Chondrocyte (in vitro differentiated cells): ENCODE measurements around the gene CCDC188. TPM values are rescaled to one million over a fixed set of nuclear protein-coding genes. Genes with fewer than 3 reads are reported as not detected.
"Not testable (repeated sequence)": the region's sequence is repeated elsewhere in the genome, so short reads cannot be mapped to it uniquely, and the experiment has no call there.

Experiments
- DNase-seq: peaks from one replicate; pipeline ENCODE4 v3.0.0; 2021; ENCODE audit warnings: mixed read lengths, low spot score
- H3K27ac Mint-ChIP-seq: one replicate; pipeline ENCODE4 v1.8.0; 2021; ENCODE audit warnings: mild to moderate bottlenecking, moderate library complexity, mixed read lengths; ENCODE audit not compliant: unreplicated experiment
- H3K27me3 Mint-ChIP-seq: 2 replicates; pipeline ENCODE4 v1.8.0; 2021; ENCODE audit warnings: low read depth, mixed read lengths
- H3K36me3 Mint-ChIP-seq: 2 replicates; pipeline ENCODE4 v1.8.0; 2021; ENCODE audit warnings: low read depth, mixed read lengths
- H3K4me1 Mint-ChIP-seq: 2 replicates; pipeline ENCODE4 v1.8.0; 2021; ENCODE audit warnings: low read depth, mild to moderate bottlenecking, mixed read lengths
- H3K4me3 Mint-ChIP-seq: one replicate; pipeline ENCODE4 v1.8.0; 2021; ENCODE audit warnings: mild to moderate bottlenecking, moderate library complexity, mixed read lengths; ENCODE audit not compliant: unreplicated experiment
- H3K9me3 Mint-ChIP-seq: 2 replicates; pipeline ENCODE4 v1.8.0; 2021; ENCODE audit warnings: low read depth, mixed read lengths
- CTCF ChIP-seq: fragments of 200-600 bp; sonication (generic); IDR thresholded peaks from 2 replicates; pipeline ENCODE4 v1.5.0; 2021; ENCODE audit warnings: antibody characterized with exemption, mild to moderate bottlenecking, moderate library complexity
- total RNA-seq: library from RNA; stranded (reverse); gene quantifications from 3 replicates; pipeline ENCODE4 v1.2.1, GENCODE V29; 2021

Gene CCDC188
- total RNA-seq, 1 donor from 2014 or later, result 5.3 TPM

DNA sequence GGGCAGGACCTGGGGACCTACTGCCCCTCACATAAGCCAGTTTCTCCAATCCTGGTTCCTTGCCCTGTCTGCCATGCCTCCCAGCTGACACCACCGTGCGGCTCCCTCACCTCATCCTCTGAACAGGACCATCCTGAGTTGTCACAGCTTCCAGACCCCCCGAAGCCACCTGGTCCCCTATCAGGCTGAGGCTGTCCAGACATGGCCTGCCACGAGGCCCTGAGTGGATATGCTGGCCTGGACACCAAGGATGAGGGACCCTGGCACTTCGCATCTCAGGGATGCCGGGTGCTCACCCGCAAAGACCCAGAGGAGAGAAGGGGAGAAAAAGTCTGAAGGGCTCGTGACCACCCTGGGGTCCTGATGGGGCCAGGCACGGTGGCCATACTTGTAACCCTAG, 15.8 kb upstream of the CCDC188 start:
- TF ChIP-seq CTCF, result no peak
- no peak for DNase-seq
- H3K9me3 Mint-ChIP-seq, result no peaks in the 10 kb centered on the region
- H3K36me3 Mint-ChIP-seq, result no peaks in the 10 kb centered on the region
- H3K27ac Mint-ChIP-seq, result no peak overlapping the region
- no peak overlapping the region for H3K4me3 Mint-ChIP-seq
- no peaks in the 10 kb centered on the region for H3K4me1 Mint-ChIP-seq
- no peaks in the 10 kb centered on the region for H3K27me3 Mint-ChIP-seq

DNA sequence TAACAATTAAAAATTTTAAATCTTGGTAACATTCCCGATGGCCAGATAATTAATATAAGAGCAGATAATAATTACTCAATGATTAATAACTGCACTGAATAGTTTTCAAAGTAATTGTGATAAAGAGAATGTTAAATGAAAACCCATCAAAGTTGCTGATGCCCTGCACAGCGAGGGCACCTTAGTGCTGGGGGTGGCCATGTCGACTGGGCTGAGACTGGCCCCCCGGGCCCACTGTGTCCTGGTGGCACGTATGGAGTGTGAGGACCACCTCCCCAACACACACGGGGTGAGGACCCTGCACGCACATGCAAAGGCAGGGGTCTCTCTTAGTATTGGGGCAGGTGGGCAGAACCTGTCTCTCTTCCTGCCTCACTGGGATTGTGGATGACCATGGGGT, 15.1 kb upstream of the CCDC188 start:
- TF ChIP-seq CTCF, result no peak
- Mint-ChIP-seq H3K9me3 (no peaks in the 10 kb centered on the region), H3K4me1 (no peaks in the 10 kb centered on the region), H3K27ac (no peak overlapping the region), H3K4me3 (no peak overlapping the region), H3K27me3 (no peaks in the 10 kb centered on the region), H3K36me3 (no peaks in the 10 kb centered on the region)
- DNase-seq, result no peak

- no peak for DNase-seq
- Mint-ChIP-seq H3K4me3 (no peak overlapping the region), H3K36me3 (no peaks in the 10 kb centered on the region), H3K4me1 (no peaks in the 10 kb centered on the region), H3K27ac (no peak overlapping the region), H3K9me3 (no peaks in the 10 kb centered on the region), H3K27me3 (no peaks in the 10 kb centered on the region)
- TF ChIP-seq CTCF, result no peak
Observed at GRCh38 chr22:20165421-20165820, 14.6 kb upstream of the CCDC188 start.

DNA sequence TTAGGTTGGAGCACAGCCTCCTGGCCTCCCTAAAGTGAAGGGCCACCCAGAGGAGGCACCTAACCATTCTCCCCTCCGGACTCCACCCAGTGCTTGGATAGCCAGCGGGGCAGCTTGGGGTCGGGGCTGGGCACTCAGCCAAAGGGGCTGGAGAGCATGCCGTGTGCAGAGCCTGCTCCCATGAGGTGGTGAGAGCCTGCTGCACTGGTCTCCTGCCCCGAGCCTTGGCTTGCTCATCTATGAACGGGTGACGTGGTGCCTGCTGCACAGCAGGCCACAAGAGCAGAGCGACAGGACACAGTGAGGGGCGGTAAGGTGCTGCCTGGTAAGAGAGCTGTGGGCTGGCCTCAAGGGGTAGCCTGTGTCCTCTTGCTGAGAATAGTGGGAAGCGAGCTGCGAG, 14.0 kb upstream of the CCDC188 start:
- no peak overlapping the region for H3K27ac Mint-ChIP-seq
- H3K36me3 Mint-ChIP-seq, result no peaks in the 10 kb centered on the region
- TF ChIP-seq CTCF, result no peak
- DNase-seq, result no peak
- no peak overlapping the region for H3K4me3 Mint-ChIP-seq
- H3K27me3 Mint-ChIP-seq, result no peaks in the 10 kb centered on the region
- H3K9me3 Mint-ChIP-seq, result no peaks in the 10 kb centered on the region
- no peaks in the 10 kb centered on the region for H3K4me1 Mint-ChIP-seq

GRCh38 chr22:20160041-20160440, 9.2 kb upstream of the CCDC188 start:
- Mint-ChIP-seq H3K4me3 (no peak overlapping the region), H3K27me3 (no peaks in the 10 kb centered on the region), H3K4me1 (peaks cover 2% of the 10 kb centered on the region), H3K9me3 (no peaks in the 10 kb centered on the region), H3K27ac (no peak overlapping the region), H3K36me3 (no peaks in the 10 kb centered on the region)
- no peak for TF ChIP-seq CTCF
- DNase-seq, result no peak

DNA sequence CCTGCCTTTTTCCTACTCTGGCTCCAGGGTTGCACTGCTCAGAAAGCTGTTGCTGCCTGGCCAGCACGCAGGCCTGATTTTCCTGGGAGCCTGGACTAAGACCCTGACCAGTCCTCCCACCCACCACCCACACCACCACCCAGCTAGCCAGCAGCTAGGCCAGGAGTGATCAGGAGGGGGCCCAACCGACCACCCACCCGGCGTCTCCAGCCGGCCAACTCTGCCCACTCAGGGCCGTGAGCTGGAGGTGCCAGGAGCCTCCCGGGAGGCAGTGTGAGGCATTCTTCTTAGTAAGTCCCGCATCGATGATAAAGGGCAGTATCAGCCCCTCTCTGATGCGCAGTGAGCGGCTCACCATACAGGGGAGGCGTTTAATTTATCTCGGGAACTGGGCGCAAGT, 8.7 kb upstream of the CCDC188 start:
- not testable (repeated sequence) for H3K27me3 Mint-ChIP-seq, H3K9me3 Mint-ChIP-seq, H3K36me3 Mint-ChIP-seq, H3K4me1 Mint-ChIP-seq, DNase-seq, H3K27ac Mint-ChIP-seq, H3K4me3 Mint-ChIP-seq
